Stimulated activated CD4-positive, alpha-beta T cell treated with anti-CD3 and anti-CD28 coated beads, Interleukin-12 subunit alpha, Interleukin-12 subunit beta, amount 100 ng/mL, for 48 hours (primary cell): Measurements from ENCODE around the gene IFRD1.
"Not testable (repeated sequence)": the region's sequence is repeated elsewhere in the genome, so short reads cannot be mapped to it uniquely, and the experiment has no call there.

ENCODE experiments used
- DNase-seq, 3 donors: peaks; one replicate each; pipeline ENCODE4 v3.0.0-alpha.2; 2020; ENCODE audit warnings: low read depth in 2 of 3, low spot score in 1 of 3

IFRD1 gene

GRCh38 chr7:112511451-112512202, 61.4 kb downstream of the IFRD1 start:
- no peak for DNase-seq

GRCh38 chr7:112512451-112513210, 62.4 kb downstream of the IFRD1 start:
- DNase-seq, result no peak

GRCh38 chr7:112515989-112516388, 65.7 kb downstream of the IFRD1 start:
- DNase-seq, result no peak

GRCh38 chr7:112516418-112516817, 66.2 kb downstream of the IFRD1 start:
- DNase-seq, result not testable (repeated sequence)

GRCh38 chr7:112517487-112517886, 67.2 kb downstream of the IFRD1 start:
- no peak for DNase-seq

GRCh38 chr7:112520787-112521186, 70.5 kb downstream of the IFRD1 start:
- DNase-seq, result no peak

GRCh38 chr7:112521942-112522341, 71.7 kb downstream of the IFRD1 start:
- DNase-seq, result no peak

- DNase-seq, result no peak
Observed at GRCh38 chr7:112523871-112524270, 73.6 kb downstream of the IFRD1 start.
